Thyroid gland (tissue), 4 donors: Measurements from ENCODE around the gene STIM1. TPM values are rescaled to one million over a fixed set of nuclear protein-coding genes. Genes with fewer than 3 reads are reported as not detected.

Experiments
- DNase-seq, 2 donors: peaks; one replicate each; pipeline ENCODE4 v3.0.0-alpha.2; 2019
- H3K27ac ChIP-seq, 3 donors: fragments of 200-600 bp; sonication (generic); 1 replicate in 2 of 3; 2 replicates in 1 of 3; pipeline ENCODE4 v1.5.1; 2016 to 2019; ENCODE audit warnings: mild to moderate bottlenecking in 1 of 3, moderate library complexity in 1 of 3
- H3K27me3 ChIP-seq: fragments of 200-600 bp; sonication (generic); one replicate; pipeline ENCODE4 v1.5.1; 2019
- H3K36me3 ChIP-seq, 2 donors: fragments of 200-600 bp; sonication (generic); one replicate each; pipeline ENCODE4 v1.5.1; 2016 to 2019
- H3K4me1 ChIP-seq, 2 donors: fragments of 200-600 bp; sonication (generic); one replicate each; pipeline ENCODE4 v1.5.1; 2017 to 2019
- H3K4me3 ChIP-seq, 3 donors: fragments of 200-600 bp; sonication (generic); replicated peaks in 1 of 3; 1 replicate in 2 of 3; 2 replicates in 1 of 3; pipeline ENCODE4 v1.5.1; 2016; ENCODE audit warnings: mild to moderate bottlenecking in 1 of 3
- H3K9me3 ChIP-seq: fragments of 200-600 bp; sonication (generic); one replicate; pipeline ENCODE4 v1.5.1; 2017
- POLR2A ChIP-seq, 2 donors: fragments of 450-650 bp; IDR thresholded peaks; one replicate each; pipeline ENCODE4 v1.6.1; 2017; ENCODE audit warnings: antibody characterized with exemption in 2 of 2, mild to moderate bottlenecking in 2 of 2, moderate library complexity in 1 of 2
- WGBS, 2 donors: methylation state at CpG; one replicate each; pipeline ENCODE4 v1.1.5; 2017; 5-methylcytosine and 5-hydroxymethylcytosine counted together
- intact Hi-C: fragments of 100-400 bp; cut with DNase I; formaldehyde crosslinking; loops from one replicate; pipeline ENCODE4 v1.15.1; 2023
- total RNA-seq, 4 donors: library from RNA; depleted of rRNA; stranded (reverse); fragments of >200 nt; gene quantifications; one replicate each; pipeline ENCODE4 v1.2.3, GENCODE V29; 2016
- TF ChIP-seq, protein P1 (sequence below), 6 experiments: fragments of 200-600 bp in 3 of 6; fragments of 450-650 bp in 3 of 6; sonication (generic) in 3 of 6; IDR thresholded peaks; one replicate each; pipeline ENCODE4 v1.5.1; 2016 to 2019; ENCODE audit warnings: antibody characterized with exemption in 6 of 6, mild to moderate bottlenecking in 2 of 6, inconsistent platforms in 1 of 6, moderate library complexity in 1 of 6

The STIM1 gene
- total RNA-seq, 4 donors from 2014 or later, result 54.3 to 89.2 (median 71.0) TPM

DNA sequence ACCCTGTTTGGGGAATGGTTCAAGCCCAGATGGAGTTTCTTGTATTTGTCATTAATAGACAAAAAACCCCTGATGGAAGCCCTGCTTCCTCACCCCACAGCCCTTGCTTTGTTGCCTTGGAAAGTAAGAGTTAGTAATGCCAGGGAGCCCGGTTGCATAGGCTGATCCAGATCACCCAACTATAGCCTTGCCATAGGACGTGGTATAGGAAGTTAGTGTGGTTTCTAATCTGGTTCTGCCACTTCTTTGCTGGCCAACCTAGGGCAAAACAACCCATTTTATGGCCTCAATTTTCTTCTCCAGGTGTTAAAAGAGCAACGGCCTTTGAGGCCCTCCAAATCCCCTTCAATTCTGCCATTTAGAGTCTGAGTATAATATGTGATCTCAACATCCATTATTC lies 97.9 kb downstream of the STIM1 start:
- no peak for DNase-seq
- TF ChIP-seq, protein P1, sequence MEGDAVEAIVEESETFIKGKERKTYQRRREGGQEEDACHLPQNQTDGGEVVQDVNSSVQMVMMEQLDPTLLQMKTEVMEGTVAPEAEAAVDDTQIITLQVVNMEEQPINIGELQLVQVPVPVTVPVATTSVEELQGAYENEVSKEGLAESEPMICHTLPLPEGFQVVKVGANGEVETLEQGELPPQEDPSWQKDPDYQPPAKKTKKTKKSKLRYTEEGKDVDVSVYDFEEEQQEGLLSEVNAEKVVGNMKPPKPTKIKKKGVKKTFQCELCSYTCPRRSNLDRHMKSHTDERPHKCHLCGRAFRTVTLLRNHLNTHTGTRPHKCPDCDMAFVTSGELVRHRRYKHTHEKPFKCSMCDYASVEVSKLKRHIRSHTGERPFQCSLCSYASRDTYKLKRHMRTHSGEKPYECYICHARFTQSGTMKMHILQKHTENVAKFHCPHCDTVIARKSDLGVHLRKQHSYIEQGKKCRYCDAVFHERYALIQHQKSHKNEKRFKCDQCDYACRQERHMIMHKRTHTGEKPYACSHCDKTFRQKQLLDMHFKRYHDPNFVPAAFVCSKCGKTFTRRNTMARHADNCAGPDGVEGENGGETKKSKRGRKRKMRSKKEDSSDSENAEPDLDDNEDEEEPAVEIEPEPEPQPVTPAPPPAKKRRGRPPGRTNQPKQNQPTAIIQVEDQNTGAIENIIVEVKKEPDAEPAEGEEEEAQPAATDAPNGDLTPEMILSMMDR (IDR thresholded peaks at IDR 0.05), result no peak
- TF ChIP-seq POLR2A (IDR thresholded peaks at IDR 0.05), result no peak
- H3K27ac ChIP-seq, result no peak overlapping the region
- 98 to 100% methylated on average over 3 of the region's 3 CpGs for WGBS, 2 donors
- no peaks in the 10 kb centered on the region for H3K27me3 ChIP-seq
- peaks cover 39 to 43% of the 10 kb centered on the region in 2 donors for H3K4me1 ChIP-seq
- no peaks in the 10 kb centered on the region for H3K9me3 ChIP-seq
- H3K4me3 ChIP-seq, result no peak overlapping the region
- intact Hi-C loops, result no loop called here
- no peaks in the 10 kb centered on the region for H3K36me3 ChIP-seq

DNA sequence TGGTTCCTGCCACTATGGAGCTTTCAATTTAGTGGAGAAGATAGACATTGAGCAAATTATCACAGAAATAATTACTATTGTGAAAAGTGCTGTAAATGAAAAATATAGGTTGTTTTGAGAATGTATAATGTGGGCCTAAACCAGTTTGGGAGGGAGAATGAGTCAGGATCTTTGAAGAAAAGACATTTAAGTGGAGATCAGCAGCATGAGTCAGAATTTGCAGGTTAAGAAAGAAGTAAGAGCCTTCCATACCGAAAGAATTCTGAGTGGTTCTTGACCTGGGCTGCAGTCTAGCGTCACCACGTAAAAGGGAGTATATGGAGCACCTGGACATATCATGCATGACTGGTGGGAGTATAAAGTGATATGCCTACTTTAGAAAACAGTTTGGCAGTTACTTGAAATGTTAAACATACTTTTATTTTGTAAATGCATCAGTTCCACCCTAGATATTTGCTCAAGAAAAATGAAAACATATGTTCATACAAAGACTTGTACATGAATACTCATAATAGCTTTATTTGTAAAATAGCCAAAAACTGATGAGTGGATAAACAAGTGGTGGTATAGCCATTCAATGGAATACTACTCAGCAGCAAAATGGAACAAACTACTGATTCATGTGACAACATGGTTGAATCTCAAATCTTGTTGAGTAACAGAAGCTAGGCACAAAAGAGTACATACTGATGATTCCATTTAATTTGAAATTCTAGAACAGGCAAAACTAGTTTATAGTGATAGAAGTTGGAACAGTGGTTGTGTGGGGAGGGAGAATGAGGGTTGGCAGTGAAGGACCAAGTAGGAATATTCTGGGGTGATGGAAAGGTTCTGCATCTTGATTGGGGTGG lies 99.2 kb downstream of the STIM1 start:
- TF ChIP-seq, protein P1 (IDR thresholded peaks at IDR 0.05), result no peak
- no peak for TF ChIP-seq POLR2A (IDR thresholded peaks at IDR 0.05)
- Histone ChIP-seq H3K9me3 (no peaks in the 10 kb centered on the region), H3K4me1 (peaks cover 46 to 49% of the 10 kb centered on the region in 2 donors), H3K27me3 (no peaks in the 10 kb centered on the region), H3K27ac (peak overlapping the region in 2 of 3 donors; percentile 4 to 18), H3K4me3 (no peak overlapping the region), H3K36me3 (no peaks in the 10 kb centered on the region)
- DNase-seq, result no peak
- intact Hi-C loops, result no loop called here
- WGBS, 2 donors, result 37 to 44% methylated on average over 3 of the region's 3 CpGs

DNA sequence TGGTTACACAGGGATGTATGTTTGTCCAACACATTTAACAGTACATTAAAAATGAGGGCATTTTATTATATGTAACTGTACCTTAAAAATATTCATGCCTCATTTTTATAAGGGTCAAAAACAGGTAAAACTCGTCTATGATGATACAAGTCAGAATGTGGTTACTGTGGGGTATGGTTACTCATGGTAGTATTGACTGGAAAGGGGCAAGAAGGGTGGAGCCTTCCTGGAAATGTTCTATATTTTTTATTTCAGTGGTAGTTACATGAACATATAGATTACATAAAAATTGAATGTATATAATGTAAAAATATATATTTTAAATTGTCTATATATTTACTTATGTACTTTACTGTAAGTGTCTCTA lies 99.8 kb downstream of the STIM1 start:
- Histone ChIP-seq H3K27ac (no peak overlapping the region), H3K4me1 (peaks cover 47 to 49% of the 10 kb centered on the region in 2 donors), H3K4me3 (no peak overlapping the region), H3K27me3 (no peaks in the 10 kb centered on the region), H3K9me3 (no peaks in the 10 kb centered on the region), H3K36me3 (no peaks in the 10 kb centered on the region)
- DNase-seq, result no peak
- 80 to 93% methylated on average over 1 of the region's 1 CpG for WGBS, 2 donors
- no peak for TF ChIP-seq POLR2A (IDR thresholded peaks at IDR 0.05)
- TF ChIP-seq, protein P1 (IDR thresholded peaks at IDR 0.05), result no peak
- intact Hi-C loops, result no loop called here

DNA sequence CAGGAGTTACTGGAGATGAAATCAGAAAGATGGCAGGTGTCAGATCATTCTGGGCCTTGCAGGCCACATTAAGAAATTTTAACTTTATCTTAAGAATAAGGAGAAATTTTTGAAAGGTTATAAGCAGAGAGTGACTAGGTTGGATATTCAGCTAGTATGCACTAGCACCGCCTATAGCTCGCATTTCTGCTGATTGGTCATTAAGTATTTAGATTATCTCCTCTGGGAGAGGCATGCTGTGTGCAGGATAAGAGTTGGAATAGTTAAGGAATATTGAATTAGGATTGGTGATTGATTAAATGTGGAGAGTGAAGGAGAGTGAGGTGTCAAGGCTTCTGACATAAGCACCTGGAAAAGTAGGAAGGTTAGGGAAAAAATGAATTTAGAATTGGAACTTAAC lies 100.6 kb downstream of the STIM1 start:
- Histone ChIP-seq H3K4me1 (peaks cover 42 to 44% of the 10 kb centered on the region in 2 donors), H3K36me3 (no peaks in the 10 kb centered on the region), H3K27ac (peak overlapping the region in 1 of 3 donors; percentile 19), H3K9me3 (no peaks in the 10 kb centered on the region), H3K4me3 (no peak overlapping the region), H3K27me3 (no peaks in the 10 kb centered on the region)
- WGBS, 2 donors, result 94 to 96% methylated on average over 2 of the region's 2 CpGs
- DNase-seq, result no peak
- TF ChIP-seq POLR2A (IDR thresholded peaks at IDR 0.05), result no peak
- TF ChIP-seq, protein P1 (IDR thresholded peaks at IDR 0.05), result no peak
- intact Hi-C loops, result no loop called here

DNA sequence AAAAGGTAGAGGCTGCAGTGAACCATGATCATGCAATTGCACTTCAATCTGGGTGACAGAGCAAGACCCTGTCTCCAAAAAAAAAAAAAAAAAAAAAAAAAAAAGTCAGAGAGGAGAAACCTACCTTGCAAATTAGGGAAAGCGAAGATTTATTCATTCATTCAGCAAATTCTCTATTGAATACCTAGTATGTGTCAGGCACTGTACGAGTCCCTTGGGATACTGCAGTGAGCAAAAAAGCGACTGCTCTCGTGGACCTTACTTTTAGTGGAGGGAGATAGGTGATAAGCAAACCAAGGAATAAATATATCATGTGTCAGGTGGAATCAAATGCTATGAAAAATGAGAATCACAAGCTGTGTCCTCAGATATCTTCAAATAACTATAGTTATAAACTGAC lies 101.3 kb downstream of the STIM1 start:
- no peak for TF ChIP-seq POLR2A (IDR thresholded peaks at IDR 0.05)
- TF ChIP-seq, protein P1 (IDR thresholded peaks at IDR 0.05), result no peak
- Histone ChIP-seq H3K27ac (no peak overlapping the region), H3K9me3 (no peaks in the 10 kb centered on the region), H3K4me1 (peaks cover 34 to 38% of the 10 kb centered on the region in 2 donors), H3K27me3 (no peaks in the 10 kb centered on the region), H3K36me3 (no peaks in the 10 kb centered on the region), H3K4me3 (no peak overlapping the region)
- WGBS, 2 donors, result 95% methylated on average over 4 of the region's 4 CpGs
- intact Hi-C loops, result no loop called here
- no peak for DNase-seq
